Stimulated activated CD8-positive, alpha-beta memory T cell treated with anti-CD3 and anti-CD28 coated beads, Interleukin-12 subunit alpha, Interleukin-12 subunit beta, amount 100 ng/mL, for 24 hours (primary cell): ENCODE results near the gene KIR2DL3.
"Not testable (repeated sequence)": the region's sequence is repeated elsewhere in the genome, so short reads cannot be mapped to it uniquely, and the experiment has no call there.

ENCODE experiments used
- DNase-seq: peaks from one replicate; pipeline ENCODE4 v3.0.0-alpha.2; 2020; ENCODE audit errors: extremely low read depth

Gene KIR2DL3

DNA sequence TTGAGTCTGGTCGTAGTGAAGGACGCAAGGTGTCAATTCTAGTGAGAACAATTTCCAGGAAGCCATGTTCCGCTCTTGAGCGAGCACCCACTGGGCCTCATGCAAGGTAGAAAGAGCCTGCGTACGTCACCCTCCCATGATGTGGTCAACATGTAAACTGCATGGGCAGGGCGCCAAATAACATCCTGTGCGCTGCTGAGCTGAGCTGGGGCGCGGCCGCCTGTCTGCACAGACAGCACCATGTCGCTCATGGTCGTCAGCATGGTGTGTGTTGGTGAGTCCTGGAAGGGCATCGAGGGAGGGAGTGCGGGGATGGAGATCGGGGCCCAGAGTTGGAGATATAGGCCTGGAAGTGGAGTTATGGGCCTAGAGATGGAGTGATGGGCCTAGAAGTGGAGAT is at the start of gene KIR2DL3:
Gene KIR2DL3, plus strand, starts transcription at position 208 of the 400 bp plus-strand sequence. Its CDS starts 33 bp downstream, at position 241.
- DNase-seq: not testable (repeated sequence)

DNA sequence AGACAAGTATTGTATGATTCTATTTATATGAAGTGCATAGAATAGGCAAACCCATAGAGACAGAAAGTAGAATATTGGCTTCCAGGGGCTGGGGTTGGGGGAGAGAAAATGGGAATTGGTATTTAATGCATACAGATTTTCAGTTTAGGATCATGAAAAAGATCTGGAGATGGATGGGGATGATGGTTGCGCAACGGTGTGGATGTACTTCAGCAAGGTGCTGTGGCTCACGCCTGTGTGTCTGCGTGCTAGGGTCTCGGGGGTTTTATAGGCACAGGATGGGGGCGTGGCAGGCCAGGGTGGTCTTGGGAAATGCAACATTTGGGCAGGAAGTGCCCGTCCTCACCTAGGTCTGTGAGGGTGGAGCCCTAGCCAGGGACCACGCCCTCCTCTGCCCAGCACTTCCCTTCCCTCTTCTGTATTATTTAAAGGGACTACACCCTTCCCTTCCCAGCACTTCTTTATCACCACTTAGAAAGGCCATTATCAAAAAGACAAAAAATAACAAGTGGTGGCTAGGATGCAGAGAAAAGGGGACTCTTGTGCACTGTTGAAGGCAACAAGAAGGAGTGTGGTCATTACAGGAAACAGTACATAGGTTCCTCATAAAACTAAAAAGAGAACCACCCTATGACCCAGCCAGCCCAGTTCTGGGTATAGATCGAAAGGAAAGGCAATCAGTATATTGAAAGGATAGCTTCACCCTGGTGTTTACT is 46.6 kb upstream of the KIR2DL3 start:
- no peak for DNase-seq

DNA sequence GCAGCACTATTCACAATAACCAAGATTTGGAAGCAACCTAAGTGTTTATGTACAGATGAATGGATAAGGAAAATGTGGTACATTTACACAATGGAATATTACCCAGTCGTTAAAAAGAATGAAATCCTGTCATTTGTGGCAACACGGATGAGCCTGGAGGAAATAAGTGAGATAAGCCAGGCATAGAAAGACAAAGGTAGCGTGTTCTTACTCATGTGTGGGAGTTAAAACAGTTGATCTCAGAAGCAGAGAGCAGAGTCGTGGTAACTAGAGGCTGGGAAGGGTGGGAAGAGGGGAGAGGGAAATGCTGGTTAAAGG is 46.1 kb upstream of the KIR2DL3 start:
- DNase-seq: no peak

DNA sequence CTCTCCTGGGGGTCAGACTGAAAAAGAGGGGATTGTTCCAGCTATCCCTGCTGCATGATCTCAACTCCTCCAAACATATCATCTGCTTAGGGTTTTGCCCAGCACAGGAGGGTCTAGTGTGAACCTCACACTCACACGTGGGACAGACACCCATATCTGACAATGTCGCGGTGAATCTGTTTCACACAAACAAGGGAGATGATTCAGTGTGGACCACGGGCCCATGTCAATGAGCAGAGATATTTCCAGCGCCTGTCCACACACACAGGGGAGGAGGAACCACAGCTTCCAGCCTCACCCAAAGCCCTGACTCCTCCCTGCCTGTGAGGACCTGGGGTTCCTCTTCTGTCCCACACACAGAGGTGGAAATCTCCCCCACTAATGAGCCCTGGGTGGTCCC is 43.7 kb upstream of the KIR2DL3 start:
- no peak for DNase-seq

DNA sequence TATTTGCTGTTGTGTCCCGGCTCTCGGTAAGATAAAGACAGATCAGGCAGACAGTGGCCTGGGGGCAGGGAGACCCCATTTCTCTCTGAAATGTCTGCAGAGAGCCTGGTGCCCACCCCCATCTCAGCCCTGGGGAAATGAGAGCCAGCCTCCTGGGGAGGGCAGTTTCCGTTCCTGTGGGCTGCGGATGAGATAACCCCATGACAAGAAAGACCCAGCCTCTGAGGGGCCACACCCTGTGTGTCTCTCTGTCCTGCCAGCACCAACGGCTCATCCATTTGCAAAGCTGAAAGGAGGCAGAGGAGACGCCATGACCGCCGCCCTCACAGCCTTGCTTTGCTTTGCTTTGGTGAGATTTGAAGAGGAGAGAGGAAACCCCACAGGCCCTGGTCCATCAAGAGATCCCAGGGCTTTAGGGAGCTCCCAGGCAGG is 42.2 kb upstream of the KIR2DL3 start:
- no peak for DNase-seq

DNA sequence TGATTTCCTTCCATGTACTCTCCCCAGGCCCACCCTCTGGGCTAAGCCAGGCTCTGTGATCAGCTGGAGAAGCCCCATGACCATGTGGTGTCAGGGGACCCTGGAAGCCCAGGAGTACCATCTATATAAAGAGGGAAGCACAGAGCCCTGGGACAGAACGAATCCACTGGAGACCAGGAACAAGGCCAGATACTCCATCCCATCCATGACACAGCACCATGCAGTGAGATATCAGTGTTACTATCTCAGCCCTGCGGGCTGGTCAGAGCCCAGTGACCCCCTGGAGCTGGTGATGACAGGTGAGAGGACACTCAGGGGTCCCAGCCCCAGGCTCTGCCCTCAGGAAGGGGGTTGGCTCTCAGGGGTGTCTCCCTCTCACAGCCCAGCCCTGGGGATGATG is 41.5 kb upstream of the KIR2DL3 start:
- no peak for DNase-seq

DNA sequence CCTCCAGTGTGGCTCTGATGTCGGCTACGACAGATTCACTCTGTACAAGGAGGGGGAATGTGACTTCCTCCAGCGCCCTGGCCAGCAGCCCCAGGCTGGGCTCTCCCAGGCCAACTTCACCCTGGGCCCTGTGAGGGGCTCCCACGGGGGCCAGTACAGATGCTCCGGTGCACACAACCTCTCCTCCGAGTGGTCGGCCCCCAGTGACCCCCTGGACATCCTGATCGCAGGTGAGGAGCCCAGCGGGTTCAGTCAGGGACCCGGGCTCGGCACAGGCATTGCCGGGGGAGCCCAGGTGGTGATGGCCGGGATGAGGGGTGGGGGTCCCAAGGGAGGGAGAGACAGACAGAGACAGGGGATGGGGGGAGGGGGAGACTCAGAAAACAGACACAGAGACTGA is 40.6 kb upstream of the KIR2DL3 start:
- not testable (repeated sequence) for DNase-seq

DNA sequence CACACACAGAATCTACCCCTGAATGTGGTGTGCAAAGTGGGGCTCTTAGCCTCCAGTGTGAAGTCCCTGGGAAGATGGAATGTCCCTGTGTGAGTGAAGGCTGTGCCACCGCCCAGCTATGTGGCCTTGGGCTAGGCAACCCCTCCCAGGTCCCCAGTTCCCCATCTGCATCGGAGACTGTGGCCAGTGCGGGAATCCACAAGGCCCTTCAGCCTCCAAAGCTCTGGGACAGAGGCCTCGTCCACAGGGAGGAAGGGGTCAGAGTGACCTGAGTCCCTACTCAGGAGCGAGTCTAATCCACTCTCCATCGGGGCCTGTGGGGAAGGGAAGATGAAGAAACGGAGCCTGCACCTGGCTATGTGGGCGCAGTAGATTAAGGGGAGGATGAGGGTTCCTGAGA is 33.4 kb upstream of the KIR2DL3 start:
- DNase-seq: no peak

DNA sequence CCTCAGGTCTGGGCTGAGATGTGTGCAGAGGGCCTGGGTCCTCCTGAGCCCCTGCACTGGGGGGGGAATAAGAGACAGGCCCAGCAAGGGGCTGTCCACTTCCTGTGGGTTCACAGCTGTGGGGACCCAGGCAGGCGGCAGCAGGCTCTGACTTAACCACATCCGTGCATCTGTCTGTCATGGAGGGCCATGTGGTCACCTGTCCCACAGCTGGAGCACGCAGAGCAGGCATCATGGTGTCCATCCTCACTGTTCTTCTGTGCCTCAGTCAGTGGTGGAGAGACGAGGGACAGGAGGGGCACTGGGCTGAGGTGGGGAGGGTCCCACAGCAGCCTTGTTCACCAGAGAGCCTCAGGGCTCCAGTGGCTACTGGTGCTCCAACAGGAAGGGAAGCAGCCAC is 30.4 kb upstream of the KIR2DL3 start:
- no peak for DNase-seq

DNA sequence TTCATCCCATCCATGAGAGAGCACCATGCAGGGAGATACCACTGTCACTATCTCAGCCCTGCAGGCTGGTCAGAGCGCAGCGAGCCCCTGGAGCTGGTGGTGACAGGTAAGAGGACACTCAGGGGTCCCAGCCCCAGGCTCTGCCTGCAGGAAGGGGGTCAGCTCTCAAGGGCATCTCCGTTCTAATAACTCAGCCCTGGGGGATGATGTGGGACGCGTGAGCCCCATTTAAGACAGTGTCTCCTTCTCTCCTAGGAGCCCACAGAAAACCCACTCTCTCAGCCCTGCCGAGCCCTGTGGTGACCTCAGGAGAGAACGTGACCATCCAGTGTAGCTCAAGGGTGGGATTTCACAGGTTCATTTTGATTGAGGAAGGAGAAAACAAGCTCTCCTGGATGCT is 29.5 kb upstream of the KIR2DL3 start:
- no peak for DNase-seq

DNA sequence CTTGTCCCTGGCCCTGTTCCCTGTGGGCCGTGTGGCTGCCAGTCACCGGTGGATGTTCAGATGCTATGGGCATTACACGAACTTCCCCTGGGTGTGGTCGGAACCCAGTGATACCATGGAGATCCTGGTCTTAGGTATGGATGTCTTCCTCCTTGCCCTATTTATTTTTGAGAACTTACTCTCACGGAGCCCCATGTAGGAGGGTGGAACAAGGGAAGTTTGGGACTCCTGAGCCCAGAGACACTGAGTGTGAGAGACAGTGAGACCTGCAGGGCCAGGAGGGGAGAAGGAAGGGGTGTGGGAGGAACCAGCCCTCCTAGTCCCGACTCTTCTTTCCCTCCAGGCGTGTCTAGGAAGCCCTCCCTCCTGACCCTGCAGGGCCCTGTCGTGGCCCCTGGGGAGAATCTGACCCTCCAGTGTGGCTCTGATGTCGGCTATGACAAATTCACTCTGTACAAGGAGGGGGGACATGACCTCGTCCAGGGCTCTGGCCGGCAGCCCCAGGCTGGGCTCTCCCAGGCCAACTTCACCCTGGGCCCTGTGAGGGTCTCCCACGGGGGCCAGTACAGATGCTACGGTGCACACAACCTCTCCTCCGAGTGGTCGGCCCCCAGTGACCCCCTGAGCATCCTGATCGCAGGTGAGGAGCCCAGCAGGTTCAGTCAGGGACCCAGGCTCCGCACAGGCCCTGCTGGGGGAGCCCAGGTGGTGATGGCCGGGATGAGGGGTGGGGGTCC is 28.9 kb upstream of the KIR2DL3 start:
- DNase-seq: no peak

DNA sequence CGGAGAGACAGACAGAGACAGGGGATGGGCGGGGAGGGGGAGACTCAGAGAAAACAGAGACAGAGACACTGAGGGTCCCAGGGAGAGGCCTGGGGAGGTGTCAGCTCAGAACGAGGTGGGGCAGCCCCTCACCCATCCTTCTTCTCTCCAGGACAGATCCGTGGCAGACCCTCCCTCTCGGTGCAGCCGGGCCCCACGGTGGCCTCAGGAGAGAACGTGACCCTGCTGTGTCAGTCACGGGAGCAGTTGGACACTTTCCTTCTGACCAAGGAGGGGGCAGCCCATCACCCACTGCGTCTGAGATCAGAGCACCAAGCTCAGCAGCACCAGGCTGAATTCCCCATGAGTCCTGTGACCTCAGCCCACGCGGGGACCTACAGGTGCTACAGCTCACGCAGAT is 28.4 kb upstream of the KIR2DL3 start:
- DNase-seq: not testable (repeated sequence)

DNA sequence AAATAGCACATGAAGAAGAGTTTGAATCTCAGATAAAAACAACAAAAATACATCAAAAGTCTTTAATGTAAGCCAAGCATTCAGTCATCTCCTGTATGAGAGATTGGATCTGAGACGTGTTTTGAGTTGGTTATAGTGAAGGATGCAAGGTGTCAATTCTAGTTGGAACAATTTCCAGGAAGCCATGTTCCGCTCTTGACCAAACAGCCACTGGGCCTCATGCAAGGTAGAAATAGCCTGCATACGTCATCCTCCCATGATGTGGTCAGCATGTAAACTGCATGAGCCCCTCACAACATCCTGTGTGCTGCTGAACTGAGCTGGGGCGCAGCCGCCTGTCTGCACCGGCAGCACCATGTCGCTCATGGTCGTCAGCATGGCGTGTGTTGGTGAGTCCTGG is 14.2 kb upstream of the KIR2DL3 start, which contains the start of gene KIR3DL3:
Gene KIR3DL3, plus strand, starts transcription at position 301 of the 400 bp plus-strand sequence. Its CDS starts 55 bp downstream, at position 356.
- no peak for DNase-seq

DNA sequence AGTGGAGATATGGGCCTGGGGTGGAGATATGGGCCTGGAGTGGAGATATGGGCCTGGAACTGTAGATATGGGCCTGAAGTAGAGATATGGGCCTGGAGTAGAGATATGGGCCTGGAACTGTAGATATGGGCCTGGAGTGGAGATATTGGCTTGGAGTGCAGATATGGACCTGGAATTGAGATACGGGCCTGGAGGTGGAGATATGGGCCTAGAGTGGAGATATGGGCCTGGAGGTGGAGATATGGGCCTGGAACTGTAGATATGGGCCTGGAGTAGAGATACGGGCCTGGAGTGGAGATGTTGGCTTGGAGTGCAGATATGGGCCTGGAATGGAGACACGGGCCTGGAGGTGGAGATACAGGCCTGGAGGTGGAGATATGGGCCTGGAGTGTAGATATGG is 13.7 kb upstream of the KIR2DL3 start:
- DNase-seq: no peak

DNA sequence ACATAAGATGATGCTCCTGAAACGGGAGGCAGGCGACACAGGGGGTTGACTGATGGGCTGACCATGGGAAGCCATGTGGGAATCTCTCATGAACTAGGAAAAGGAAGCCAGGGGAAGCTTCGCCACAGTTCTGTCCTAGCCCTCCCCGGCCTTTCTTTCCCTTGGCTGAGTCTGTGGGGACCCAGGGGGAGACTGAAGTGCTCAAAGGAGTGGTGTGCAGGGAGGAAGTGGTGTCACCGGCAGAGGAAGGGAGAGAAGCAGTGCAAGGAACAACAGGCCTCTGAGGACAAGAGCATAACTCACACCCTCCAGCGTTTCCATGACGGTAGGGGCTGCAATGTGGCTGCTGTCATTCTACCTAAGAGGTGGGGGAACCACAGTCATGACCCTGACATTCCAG is 13.0 kb upstream of the KIR2DL3 start:
- DNase-seq: no peak

DNA sequence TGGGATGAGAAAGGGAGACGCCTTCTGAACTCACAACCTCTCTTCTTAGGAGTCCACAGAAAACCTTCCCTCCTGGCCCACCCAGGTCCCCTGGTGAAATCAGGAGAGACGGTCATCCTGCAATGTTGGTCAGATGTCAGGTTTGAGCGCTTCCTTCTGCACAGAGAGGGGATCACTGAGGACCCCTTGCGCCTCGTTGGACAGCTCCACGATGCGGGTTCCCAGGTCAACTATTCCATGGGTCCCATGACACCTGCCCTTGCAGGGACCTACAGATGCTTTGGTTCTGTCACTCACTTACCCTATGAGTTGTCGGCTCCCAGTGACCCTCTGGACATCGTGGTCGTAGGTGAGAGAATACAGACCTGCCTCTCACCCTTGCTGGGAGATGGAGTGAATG is 10.8 kb upstream of the KIR2DL3 start:
- no peak for DNase-seq

DNA sequence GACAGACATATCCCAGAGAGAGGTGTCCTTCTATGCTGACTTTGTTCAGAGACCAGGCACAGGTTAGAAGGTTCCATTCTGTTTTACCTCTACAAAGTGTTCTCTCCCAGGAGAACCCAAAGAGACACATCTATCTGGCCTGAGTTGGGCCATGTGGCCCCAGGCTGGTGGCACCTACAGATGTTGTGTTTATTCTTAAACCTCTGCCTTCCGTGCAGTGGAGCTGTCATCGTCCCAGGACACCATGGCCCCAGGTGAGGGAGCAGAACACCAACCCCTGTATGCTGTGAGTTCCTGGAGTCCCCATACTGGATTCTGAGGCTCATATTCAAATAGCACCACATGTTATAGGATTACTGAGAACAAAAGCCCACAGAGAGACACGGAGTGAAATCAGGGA is 10.1 kb upstream of the KIR2DL3 start:
- no peak for DNase-seq

DNA sequence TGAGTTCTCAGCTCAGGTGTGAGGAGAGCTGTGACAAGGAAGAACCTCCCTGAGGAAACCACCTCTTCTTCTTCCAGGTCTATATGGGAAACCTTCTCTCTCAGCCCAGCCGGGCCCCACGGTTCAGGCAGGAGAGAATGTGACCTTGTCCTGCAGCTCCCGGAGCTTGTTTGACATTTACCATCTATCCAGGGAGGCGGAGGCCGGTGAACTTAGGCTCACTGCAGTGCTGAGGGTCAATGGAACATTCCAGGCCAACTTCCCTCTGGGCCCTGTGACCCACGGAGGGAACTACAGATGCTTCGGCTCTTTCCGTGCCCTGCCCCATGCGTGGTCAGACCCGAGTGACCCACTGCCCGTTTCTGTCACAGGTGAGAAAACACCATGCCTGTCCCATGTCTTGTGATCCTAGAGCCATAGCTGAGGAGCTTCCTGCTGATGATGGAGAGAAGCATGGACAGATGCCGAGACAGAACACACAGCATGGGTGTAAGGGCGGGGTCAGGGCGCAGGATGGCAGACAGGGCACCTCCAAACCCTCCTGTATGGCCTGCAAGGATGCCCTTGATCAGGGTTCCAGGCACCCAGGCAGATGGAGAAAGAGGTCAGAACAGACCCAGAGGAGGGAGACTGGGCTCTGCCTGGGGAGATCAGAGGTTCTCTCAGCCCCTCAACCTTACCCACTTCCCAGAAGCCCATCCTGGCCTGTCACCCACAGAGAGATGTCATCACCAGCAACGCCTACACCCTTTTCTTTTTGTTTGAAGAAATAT is 8.7 kb upstream of the KIR2DL3 start:
- no peak for DNase-seq

DNA sequence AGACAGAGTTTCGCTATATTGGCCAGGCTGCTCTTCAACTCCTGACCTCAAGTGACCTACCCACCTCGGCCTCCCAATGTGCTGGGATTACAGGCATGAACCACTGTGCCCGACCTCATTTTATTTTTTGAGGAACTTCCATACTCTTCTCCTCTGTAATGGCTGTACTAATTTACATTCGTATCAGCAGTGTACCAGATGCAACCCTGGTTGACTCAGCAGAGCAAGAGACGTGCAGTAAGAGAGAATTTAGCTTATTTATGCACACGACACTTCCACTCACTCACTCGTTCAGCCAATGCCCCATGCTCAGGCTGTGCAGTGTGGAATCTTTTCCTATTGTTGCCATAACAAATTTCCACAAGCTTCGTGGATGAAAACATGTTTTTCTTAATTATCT is 7.1 kb upstream of the KIR2DL3 start:
- DNase-seq: no peak

DNA sequence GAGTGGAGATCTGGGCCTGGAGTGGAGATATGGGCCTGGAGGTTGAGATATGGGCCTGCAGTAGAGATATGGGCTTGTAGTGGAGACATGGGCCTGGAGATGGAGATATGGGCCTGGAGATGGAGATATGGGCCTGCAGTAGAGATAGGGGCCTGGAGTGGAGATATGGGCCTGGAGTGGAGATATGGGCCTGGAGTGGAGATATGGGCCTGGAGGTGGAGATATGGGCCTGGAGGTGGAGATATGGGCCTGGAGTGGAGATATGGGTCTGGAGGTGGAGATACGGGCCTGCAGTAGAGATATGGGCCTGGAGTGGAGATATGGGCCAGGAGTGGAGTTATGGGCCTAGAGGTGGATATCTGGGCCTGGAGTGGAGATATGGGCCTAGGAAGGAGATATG is 402 bp downstream of the KIR2DL3 start:
- no peak for DNase-seq

DNA sequence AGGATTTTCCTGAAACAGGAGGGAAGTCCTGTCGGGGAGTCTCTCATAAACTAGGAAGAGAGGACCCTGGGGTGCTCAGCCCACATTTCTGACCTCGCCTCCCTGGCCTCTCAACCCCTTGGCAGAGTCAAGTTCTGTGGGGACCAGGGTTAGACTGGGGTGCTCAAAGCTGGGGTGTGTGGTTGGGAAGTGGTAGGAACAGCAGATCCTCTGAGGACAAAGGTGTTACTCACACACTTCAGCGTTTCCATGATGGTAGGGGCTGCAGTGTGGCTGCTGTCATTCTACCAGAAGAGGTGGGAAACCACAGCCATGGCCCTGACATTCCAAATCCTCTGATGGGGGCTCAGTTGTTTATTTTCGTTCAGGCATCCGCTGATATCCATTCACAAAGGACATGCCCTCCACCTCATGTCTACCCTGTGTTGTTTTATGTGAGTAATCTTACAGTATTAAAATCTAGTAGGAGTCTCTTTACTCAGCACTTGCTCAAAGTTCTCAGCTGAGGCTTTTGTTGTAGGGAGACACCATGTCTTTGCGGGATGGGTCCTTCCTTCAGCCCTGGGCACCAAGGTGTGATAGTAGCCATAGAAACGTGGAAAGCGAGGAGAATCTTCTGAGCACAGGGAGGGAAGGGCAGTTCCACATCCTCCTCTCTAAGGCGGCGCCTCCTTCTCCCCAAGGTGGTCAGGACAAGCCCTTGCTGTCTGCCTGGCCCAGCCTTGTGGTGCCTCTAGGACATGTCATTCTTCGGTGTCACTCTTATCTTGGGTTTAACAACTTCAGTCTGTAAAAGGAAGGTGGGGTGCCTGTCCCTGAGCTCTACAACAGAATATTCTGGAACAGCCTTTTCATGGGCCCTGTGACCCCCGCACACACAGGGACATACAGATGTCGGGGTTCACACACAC is 1.5 kb downstream of the KIR2DL3 start:
- no peak for DNase-seq

DNA sequence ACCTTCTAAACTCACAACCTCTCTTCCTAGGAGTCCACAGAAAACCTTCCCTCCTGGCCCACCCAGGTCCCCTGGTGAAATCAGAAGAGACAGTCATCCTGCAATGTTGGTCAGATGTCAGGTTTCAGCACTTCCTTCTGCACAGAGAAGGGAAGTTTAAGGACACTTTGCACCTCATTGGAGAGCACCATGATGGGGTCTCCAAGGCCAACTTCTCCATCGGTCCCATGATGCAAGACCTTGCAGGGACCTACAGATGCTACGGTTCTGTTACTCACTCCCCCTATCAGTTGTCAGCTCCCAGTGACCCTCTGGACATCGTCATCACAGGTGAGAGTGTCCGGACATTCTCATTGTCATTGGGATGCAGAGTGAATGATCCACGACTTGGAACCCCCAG is 3.6 kb downstream of the KIR2DL3 start:
- not testable (repeated sequence) for DNase-seq
